ENCODE measurements around the gene MATCAP1. TPM values are rescaled to one million over a fixed set of nuclear protein-coding genes. Genes with fewer than 3 reads are reported as not detected.

The MATCAP1 gene
- total RNA-seq, 3 donors from 2014 or later = 10.9 to 13.4 (median 11.6) TPM

DNA sequence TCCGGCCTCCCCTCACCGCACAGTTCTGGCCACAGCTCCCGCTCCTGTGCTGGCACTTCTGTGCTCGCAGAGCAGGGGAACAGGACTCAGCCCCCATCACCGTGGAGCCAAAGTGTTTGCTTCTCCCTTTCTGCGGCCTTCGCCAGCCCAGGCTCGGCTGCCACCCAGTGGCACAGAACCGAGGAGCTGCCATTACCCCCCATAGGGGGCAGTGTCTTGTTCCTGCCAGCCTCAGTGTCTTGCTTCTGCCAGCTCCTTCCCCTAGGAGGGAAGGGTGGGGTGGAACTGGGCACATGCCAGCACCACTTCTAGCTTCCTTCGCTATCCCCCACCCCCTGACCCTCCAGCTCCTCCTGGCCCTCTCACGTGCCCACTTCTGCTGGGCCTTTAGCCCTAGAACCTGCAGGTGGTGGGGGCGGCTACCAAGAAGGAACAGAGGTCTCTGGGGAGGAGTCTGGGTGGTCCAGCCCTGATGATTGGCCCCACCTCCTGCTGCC lies 14.5 kb upstream of the MATCAP1 start:
- peaks cover 0 to 18% of the 10 kb centered on the region in 2 donors for H3K4me1 ChIP-seq
- no peaks in the 10 kb centered on the region for H3K27me3 ChIP-seq
- no peaks in the 10 kb centered on the region for H3K9me3 ChIP-seq
- TF ChIP-seq POLR2AphosphoS5 (IDR thresholded peaks at IDR 0.05) = no peak
- TF ChIP-seq, protein P1, sequence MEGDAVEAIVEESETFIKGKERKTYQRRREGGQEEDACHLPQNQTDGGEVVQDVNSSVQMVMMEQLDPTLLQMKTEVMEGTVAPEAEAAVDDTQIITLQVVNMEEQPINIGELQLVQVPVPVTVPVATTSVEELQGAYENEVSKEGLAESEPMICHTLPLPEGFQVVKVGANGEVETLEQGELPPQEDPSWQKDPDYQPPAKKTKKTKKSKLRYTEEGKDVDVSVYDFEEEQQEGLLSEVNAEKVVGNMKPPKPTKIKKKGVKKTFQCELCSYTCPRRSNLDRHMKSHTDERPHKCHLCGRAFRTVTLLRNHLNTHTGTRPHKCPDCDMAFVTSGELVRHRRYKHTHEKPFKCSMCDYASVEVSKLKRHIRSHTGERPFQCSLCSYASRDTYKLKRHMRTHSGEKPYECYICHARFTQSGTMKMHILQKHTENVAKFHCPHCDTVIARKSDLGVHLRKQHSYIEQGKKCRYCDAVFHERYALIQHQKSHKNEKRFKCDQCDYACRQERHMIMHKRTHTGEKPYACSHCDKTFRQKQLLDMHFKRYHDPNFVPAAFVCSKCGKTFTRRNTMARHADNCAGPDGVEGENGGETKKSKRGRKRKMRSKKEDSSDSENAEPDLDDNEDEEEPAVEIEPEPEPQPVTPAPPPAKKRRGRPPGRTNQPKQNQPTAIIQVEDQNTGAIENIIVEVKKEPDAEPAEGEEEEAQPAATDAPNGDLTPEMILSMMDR (IDR thresholded peaks at IDR 0.05) = peak; percentile 9 to 53 (median 44)
- intact Hi-C loops (cut with DNase I; ENCODE audit: low total_unique reads) = no loop called here
- H3K4me3 ChIP-seq = peak overlapping the region in 1 of 3 donors; percentile 68
- H3K27ac ChIP-seq = peak overlapping the region; percentile 36 to 41
- no peak for DNase-seq (ENCODE audit: low spot score in 2 of 2)
- peaks cover 4% of the 10 kb centered on the region for H3K36me3 ChIP-seq

GRCh38 chr16:67197704-67198103 lies 13.9 kb upstream of the MATCAP1 start:
- Histone ChIP-seq H3K4me1 (peaks cover 3 to 24% of the 10 kb centered on the region in 2 donors), H3K27me3 (no peaks in the 10 kb centered on the region), H3K4me3 (no peak overlapping the region), H3K9me3 (no peaks in the 10 kb centered on the region), H3K36me3 (no peaks in the 10 kb centered on the region), H3K27ac (peak overlapping the region in 1 of 2 donors; percentile 36)
- TF ChIP-seq, protein P1 (IDR thresholded peaks at IDR 0.05) = no peak
- TF ChIP-seq POLR2AphosphoS5 (IDR thresholded peaks at IDR 0.05) = no peak
- no peak for TF ChIP-seq POLR2A (IDR thresholded peaks at IDR 0.05)
- intact Hi-C loops (cut with DNase I; ENCODE audit: low total_unique reads) = no loop called here
- no peak for DNase-seq (ENCODE audit: low spot score in 2 of 2)

DNA sequence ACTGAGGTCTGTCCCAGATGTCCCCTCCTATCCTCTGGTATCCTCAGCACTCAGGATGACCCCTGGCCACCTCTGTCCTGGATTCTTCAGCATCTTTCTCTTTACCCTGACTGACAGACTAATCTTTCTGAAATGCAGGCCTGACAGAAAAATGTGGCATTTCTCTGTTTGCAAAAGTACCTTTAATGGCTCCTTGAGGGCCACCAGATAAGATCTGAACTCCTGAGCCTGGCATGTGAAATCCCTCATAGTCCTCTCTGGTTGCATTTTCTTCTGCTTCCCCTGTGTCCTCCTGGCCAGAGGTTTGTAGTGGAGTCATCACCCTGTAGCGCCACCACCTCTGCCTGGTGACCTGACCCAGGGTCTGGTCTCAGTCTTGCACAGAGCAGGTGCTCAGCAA lies 13.1 kb upstream of the MATCAP1 start:
- H3K4me3 ChIP-seq = no peak overlapping the region
- H3K9me3 ChIP-seq = no peaks in the 10 kb centered on the region
- no peak overlapping the region for H3K27ac ChIP-seq
- H3K36me3 ChIP-seq = no peaks in the 10 kb centered on the region
- TF ChIP-seq POLR2A (IDR thresholded peaks at IDR 0.05) (no peak), POLR2AphosphoS5 (IDR thresholded peaks at IDR 0.05) (no peak)
- TF ChIP-seq, protein P1 (IDR thresholded peaks at IDR 0.05) = no peak
- peaks cover 5 to 26% of the 10 kb centered on the region in 2 donors for H3K4me1 ChIP-seq
- intact Hi-C loops (cut with DNase I; ENCODE audit: low total_unique reads) = no loop called here
- DNase-seq (ENCODE audit: low spot score in 2 of 2) = no peak
- no peaks in the 10 kb centered on the region for H3K27me3 ChIP-seq

DNA sequence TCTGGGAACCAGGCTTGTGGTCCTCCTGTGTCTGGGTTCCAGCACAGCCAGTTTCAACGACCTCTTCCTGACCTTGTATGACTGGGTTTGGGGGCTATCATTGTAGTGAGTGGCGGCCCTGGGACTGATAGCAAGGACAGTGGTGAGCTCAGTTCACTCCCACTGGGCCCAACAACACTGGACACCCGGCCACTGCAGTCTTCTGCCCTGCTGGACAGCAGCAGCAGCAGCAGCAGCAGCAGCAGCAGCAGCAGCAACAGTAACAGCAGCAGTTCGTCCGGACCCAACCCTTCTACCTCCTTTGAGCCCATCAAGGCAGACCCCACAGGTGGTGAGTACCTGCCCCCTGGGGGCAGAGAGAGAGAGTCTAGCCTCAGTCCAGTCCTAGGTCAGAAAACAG lies 11.9 kb upstream of the MATCAP1 start:
- intact Hi-C loops (cut with DNase I; ENCODE audit: low total_unique reads) = no loop called here
- H3K36me3 ChIP-seq = no peaks in the 10 kb centered on the region

GRCh38 chr16:67194260-67194659 lies 10.5 kb upstream of the MATCAP1 start:
- H3K27ac ChIP-seq = no peak overlapping the region
- intact Hi-C loops (cut with DNase I; ENCODE audit: low total_unique reads) = no loop called here
- TF ChIP-seq, protein P1 (IDR thresholded peaks at IDR 0.05) = no peak
- no peak for TF ChIP-seq POLR2AphosphoS5 (IDR thresholded peaks at IDR 0.05)
- TF ChIP-seq POLR2A (IDR thresholded peaks at IDR 0.05) = no peak

More for the DNA sequence above, 11.9 kb upstream of the MATCAP1 start:
- DNase-seq (ENCODE audit: low spot score in 2 of 2) = no peak
- no peaks in the 10 kb centered on the region for H3K27me3 ChIP-seq
- H3K27ac ChIP-seq = no peak overlapping the region
- no peak overlapping the region for H3K4me3 ChIP-seq
- peaks cover 5 to 26% of the 10 kb centered on the region in 2 donors for H3K4me1 ChIP-seq
- H3K9me3 ChIP-seq = no peaks in the 10 kb centered on the region
- no peak for TF ChIP-seq POLR2A (IDR thresholded peaks at IDR 0.05)
- TF ChIP-seq, protein P1 (IDR thresholded peaks at IDR 0.05) = no peak
- no peak for TF ChIP-seq POLR2AphosphoS5 (IDR thresholded peaks at IDR 0.05)

More at GRCh38 chr16:67194260-67194659, 10.5 kb upstream of the MATCAP1 start:
- Histone ChIP-seq H3K36me3 (no peaks in the 10 kb centered on the region), H3K4me1 (peaks cover 5 to 26% of the 10 kb centered on the region in 2 donors), H3K4me3 (no peak overlapping the region), H3K9me3 (no peaks in the 10 kb centered on the region), H3K27me3 (no peaks in the 10 kb centered on the region)
- no peak for DNase-seq (ENCODE audit: low spot score in 2 of 2)
